Lower lobe of right lung (tissue), 2 donors: Measurements from ENCODE around the gene ADGRG6. TPM values are rescaled to one million over a fixed set of nuclear protein-coding genes. Genes with fewer than 3 reads are reported as not detected.
"Not testable (repeated sequence)": the region's sequence is repeated elsewhere in the genome, so short reads cannot be mapped to it uniquely, and the experiment has no call there.

Experiments used
- ATAC-seq, 2 donors: fragments of 200-7000 bp; cut with Tn5 transposase; one replicate each; pipeline ENCODE4 v1.9.1; 2020 to 2022; ENCODE audit warnings: mild to moderate bottlenecking in 2 of 2, moderate library complexity in 2 of 2
- DNase-seq: peaks from one replicate; pipeline ENCODE4 v3.0.0-alpha.2; 2020
- H3K27ac ChIP-seq: fragments of 200-600 bp; one replicate; pipeline ENCODE4 v1.8.0; 2022
- H3K27me3 ChIP-seq: fragments of 200-600 bp; one replicate; pipeline ENCODE4 v1.8.0; 2022; ENCODE audit warnings: low read depth
- H3K36me3 ChIP-seq: fragments of 200-600 bp; one replicate; pipeline ENCODE4 v1.8.0; 2022; ENCODE audit warnings: mild to moderate bottlenecking
- H3K4me1 ChIP-seq: fragments of 200-600 bp; one replicate; pipeline ENCODE4 v1.8.0; 2022
- H3K4me3 ChIP-seq: fragments of 200-600 bp; one replicate; pipeline ENCODE4 v1.8.0; 2022; ENCODE audit warnings: mild to moderate bottlenecking
- H3K9me3 ChIP-seq: fragments of 200-600 bp; one replicate; pipeline ENCODE4 v1.8.0; 2022
- intact Hi-C: fragments of 100-400 bp; cut with DNase I; formaldehyde crosslinking; loops from one replicate; pipeline ENCODE4 v1.11.0; 2022
- total RNA-seq: library from RNA; stranded (reverse); fragmentation: NEBNext Ultra II Directional; extraction: Animal tissue kit (Norgen Biotek cat#: 25700); gene quantifications from one replicate; pipeline ENCODE4 v1.2.1, GENCODE V29; 2021
- TF ChIP-seq, protein P1 (sequence below): fragments of 200-600 bp; IDR thresholded peaks from one replicate; pipeline ENCODE4 v1.8.0; 2022; ENCODE audit warnings: antibody characterized with exemption, mild to moderate bottlenecking
- donor health status: DM: no; HTN: yes; CAD: no; lungs with severe emphysema.

Gene ADGRG6
- total RNA-seq, 1 donor from 2014 or later = 35.7 TPM

DNA sequence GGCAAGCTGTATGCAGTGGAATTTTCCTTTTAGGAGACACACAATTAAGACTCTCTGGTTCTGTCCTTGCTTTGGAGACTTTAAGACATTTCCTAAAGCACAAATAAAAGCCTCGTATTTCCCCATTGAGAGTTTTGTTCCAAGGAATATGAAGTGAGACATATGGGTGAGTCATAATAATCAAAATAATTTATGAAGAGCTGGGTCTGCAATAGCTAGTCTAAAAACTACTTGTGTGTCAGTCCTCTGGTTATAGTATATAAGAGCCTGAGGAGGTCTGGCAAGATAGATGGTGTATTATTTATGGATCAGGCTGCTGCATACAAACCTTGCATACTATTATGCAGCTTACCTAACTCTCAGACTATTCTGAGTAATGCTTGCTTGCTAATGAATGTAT lies 142.6 kb downstream of the ADGRG6 start:
- TF ChIP-seq, protein P1, sequence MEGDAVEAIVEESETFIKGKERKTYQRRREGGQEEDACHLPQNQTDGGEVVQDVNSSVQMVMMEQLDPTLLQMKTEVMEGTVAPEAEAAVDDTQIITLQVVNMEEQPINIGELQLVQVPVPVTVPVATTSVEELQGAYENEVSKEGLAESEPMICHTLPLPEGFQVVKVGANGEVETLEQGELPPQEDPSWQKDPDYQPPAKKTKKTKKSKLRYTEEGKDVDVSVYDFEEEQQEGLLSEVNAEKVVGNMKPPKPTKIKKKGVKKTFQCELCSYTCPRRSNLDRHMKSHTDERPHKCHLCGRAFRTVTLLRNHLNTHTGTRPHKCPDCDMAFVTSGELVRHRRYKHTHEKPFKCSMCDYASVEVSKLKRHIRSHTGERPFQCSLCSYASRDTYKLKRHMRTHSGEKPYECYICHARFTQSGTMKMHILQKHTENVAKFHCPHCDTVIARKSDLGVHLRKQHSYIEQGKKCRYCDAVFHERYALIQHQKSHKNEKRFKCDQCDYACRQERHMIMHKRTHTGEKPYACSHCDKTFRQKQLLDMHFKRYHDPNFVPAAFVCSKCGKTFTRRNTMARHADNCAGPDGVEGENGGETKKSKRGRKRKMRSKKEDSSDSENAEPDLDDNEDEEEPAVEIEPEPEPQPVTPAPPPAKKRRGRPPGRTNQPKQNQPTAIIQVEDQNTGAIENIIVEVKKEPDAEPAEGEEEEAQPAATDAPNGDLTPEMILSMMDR = no peak
- Histone ChIP-seq H3K27me3 (no peaks in the 10 kb centered on the region), H3K27ac (no peak overlapping the region), H3K4me1 (no peaks in the 10 kb centered on the region), H3K4me3 (no peak overlapping the region), H3K9me3 (no peaks in the 10 kb centered on the region), H3K36me3 (no peaks in the 10 kb centered on the region)
- ATAC-seq = no peak
- intact Hi-C loops = no loop called here
- DNase-seq = no peak

DNA sequence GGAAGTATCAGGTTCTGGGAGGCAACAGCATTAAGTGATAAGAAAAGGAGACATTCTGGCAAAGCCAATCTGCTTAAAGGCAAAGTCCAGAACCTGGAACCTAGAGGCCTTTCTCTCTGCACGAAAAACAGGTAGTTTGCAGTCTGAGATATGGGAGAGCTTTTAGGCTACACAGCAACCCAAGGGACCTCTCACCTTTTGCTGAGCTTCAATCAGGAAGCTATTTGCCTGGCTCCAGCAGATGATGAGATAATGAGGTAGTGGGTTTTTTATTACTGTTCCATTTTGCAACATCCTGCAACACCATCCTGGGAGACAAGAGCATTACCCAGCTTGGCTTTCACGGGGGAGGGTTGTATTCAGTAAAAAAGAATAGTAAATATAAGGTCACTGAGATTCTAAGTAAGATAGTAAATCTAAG lies 143.1 kb downstream of the ADGRG6 start:
- no peak overlapping the region for H3K27ac ChIP-seq
- DNase-seq = no peak

DNA sequence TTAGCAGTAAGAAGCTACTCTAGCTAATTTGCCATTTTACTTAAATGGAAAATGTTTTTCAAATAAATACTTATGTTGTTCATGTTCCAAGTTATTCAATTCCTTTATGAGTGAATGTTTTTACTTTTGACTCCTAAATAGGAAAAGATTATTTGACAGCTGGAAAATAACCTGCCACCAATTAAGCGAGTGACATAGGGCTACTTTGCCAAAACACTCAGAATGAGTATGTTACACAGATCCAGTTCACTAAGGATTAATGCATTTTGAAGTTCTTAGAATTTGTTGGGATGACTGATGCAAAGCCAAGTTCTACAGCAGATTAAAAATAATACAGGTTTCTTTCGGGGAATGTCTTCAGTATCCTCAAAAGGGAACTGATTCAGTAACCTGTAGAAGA lies 144.4 kb downstream of the ADGRG6 start:
- Histone ChIP-seq H3K9me3 (no peaks in the 10 kb centered on the region), H3K36me3 (no peaks in the 10 kb centered on the region), H3K27me3 (no peaks in the 10 kb centered on the region), H3K4me3 (no peak overlapping the region), H3K27ac (no peak overlapping the region), H3K4me1 (no peaks in the 10 kb centered on the region)
- no peak for DNase-seq
- no peak for ATAC-seq
- intact Hi-C loops = no loop called here
- TF ChIP-seq, protein P1 = no peak

More for the DNA sequence above, 143.1 kb downstream of the ADGRG6 start:
- H3K4me3 ChIP-seq = no peak overlapping the region
- ATAC-seq = no peak
- no peaks in the 10 kb centered on the region for H3K4me1 ChIP-seq
- no peaks in the 10 kb centered on the region for H3K36me3 ChIP-seq
- intact Hi-C loops = no loop called here
- TF ChIP-seq, protein P1 = no peak
- H3K9me3 ChIP-seq = no peaks in the 10 kb centered on the region
- H3K27me3 ChIP-seq = no peaks in the 10 kb centered on the region

DNA sequence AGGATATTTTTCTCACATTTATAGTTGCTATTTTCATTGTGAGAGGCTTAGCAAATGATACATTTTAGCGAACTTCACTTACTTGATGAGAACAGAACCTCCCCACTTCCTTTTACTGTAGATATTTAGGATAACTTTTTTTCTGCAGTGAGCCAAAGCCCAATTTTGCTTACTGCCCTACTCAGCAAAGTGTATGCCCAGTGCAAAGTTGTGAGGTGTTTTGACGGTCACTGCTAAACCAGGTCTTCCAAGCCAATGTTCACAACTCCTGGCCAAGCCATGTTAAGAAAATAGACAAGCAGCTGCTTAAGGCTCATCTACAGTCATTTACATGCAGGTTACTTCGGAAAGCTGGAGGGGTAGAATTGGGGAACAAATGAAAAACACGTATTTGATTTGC lies 144.8 kb downstream of the ADGRG6 start:
- no peaks in the 10 kb centered on the region for H3K36me3 ChIP-seq
- ATAC-seq = no peak

DNA sequence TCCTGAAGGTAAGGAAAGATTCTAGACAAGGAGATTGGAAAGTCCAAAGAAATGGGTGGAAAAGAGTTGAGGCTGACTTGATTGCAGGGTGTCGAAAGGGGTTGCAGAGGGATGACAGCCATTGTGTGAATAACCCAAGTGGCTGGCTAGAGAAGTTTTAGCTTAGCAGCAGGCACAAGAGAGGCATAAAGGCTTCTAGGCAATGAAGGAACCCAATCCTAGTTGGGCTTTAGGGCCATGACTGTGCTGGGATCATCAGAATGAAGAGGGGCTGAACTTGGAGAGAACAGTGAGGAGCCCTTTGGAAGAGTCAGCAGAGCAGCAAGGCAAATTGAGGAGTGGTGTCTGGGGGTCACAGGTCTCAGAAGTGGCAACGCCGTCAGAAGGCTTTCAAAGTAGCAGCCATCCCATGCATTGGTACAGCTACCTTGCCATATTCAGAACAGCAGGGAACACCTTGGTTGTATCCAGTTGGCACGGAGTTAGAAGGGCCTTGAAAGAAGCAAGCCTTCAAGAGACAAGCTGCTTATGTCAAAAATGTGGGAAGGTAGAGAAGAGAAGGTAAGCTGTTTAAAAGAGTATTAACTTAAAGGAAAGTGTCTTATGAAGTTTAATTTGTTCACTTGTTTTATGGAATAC lies 146.4 kb downstream of the ADGRG6 start:
- Histone ChIP-seq H3K4me3 (no peak overlapping the region), H3K27me3 (no peaks in the 10 kb centered on the region), H3K4me1 (no peaks in the 10 kb centered on the region), H3K36me3 (no peaks in the 10 kb centered on the region), H3K27ac (no peak overlapping the region), H3K9me3 (no peaks in the 10 kb centered on the region)
- TF ChIP-seq, protein P1 = no peak
- intact Hi-C loops = no loop called here
- ATAC-seq (no peak), DNase-seq (no peak)

More for the DNA sequence above, 144.8 kb downstream of the ADGRG6 start:
- Histone ChIP-seq H3K9me3 (no peaks in the 10 kb centered on the region), H3K27ac (no peak overlapping the region), H3K4me1 (no peaks in the 10 kb centered on the region), H3K27me3 (no peaks in the 10 kb centered on the region), H3K4me3 (no peak overlapping the region)
- intact Hi-C loops = no loop called here
- DNase-seq = no peak
- TF ChIP-seq, protein P1 = no peak

DNA sequence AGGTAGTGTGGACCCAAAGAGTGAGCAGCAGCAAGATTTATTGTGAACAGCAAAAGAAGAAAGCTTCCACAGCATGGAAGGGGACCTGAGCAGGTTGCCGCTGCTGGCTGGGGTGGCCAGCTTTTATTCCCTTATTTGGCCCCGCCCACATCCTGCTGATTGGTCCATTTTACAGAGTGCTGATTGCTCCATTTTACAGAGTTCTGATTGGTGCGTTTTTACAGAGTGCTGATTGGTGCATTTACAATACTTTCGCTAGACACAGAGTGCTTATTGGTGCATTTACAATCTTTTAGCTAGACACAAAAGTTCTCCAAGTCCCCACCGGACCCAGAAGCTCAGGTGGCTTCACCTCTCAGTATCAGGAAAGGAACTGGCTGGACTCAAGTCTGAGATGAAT lies 149.0 kb downstream of the ADGRG6 start:
- intact Hi-C loops, ATAC-seq, H3K36me3 ChIP-seq, H3K4me3 ChIP-seq, H3K9me3 ChIP-seq, DNase-seq, H3K27ac ChIP-seq, H3K4me1 ChIP-seq, H3K27me3 ChIP-seq: not testable (repeated sequence)
